HEK293 (cell line): Measurements from ENCODE around the gene PLPP1.

Source experiments
- GLIS2 ChIP-seq: fragments of 450-650 bp; formaldehyde crosslinking; IDR thresholded peaks from 2 replicates; pipeline ENCODE4 v1.5.1; 2016; ENCODE audit warnings: missing biosample characterization, missing genetic modification characterization
- REPIN1 ChIP-seq: fragments of 450-650 bp; formaldehyde crosslinking; IDR thresholded peaks from 2 replicates; pipeline ENCODE4 v1.5.1; 2017; ENCODE audit warnings: missing biosample characterization, missing genetic modification characterization, low read depth
- REST ChIP-seq: fragments of 450-650 bp; formaldehyde crosslinking; IDR thresholded peaks from 2 replicates; pipeline ENCODE4 v1.5.1; 2016; ENCODE audit warnings: missing biosample characterization, missing genetic modification characterization
- TCF7L2 ChIP-seq: IDR thresholded peaks from 2 replicates; pipeline ENCODE4 v1.6.1; 2011; ENCODE audit warnings: low read depth, mild to moderate bottlenecking, inconsistent platforms, low read length, moderate library complexity, borderline replicate concordance
- YY1 ChIP-seq: fragments of 450-650 bp; formaldehyde crosslinking; IDR thresholded peaks from 2 replicates; pipeline ENCODE4 v1.5.1; 2018; ENCODE audit warnings: missing biosample characterization, missing genetic modification characterization
- ZBTB26 ChIP-seq: fragments of 450-650 bp; formaldehyde crosslinking; optimal IDR thresholded peaks from 2 replicates; pipeline ENCODE3; 2016; ENCODE audit warnings: missing biosample characterization, mild to moderate bottlenecking, missing genetic modification characterization
- ZBTB8A ChIP-seq: fragments of 450-650 bp; formaldehyde crosslinking; IDR thresholded peaks from 2 replicates; pipeline ENCODE4 v1.5.1; 2016; ENCODE audit warnings: missing biosample characterization, missing genetic modification characterization
- ZNF2 ChIP-seq: fragments of 450-650 bp; formaldehyde crosslinking; IDR thresholded peaks from 2 replicates; pipeline ENCODE4 v1.5.1; 2016; ENCODE audit warnings: missing biosample characterization, missing genetic modification characterization
- ZNF274 ChIP-seq, 2 experiments: fragments of 200-500 bp in 1 of 2; fragments of 450-650 bp in 1 of 2; sonication (Bioruptor generic) in 1 of 2; formaldehyde crosslinking in 1 of 2; IDR thresholded peaks; 2 replicates each; pipeline versions ENCODE4 v1.5.1 to v1.6.1; 2014 to 2016; ENCODE audit warnings: borderline replicate concordance in 1 of 2, inconsistent platforms in 1 of 2, low read length in 1 of 2, missing biosample characterization in 1 of 2, missing genetic modification characterization in 1 of 2
- ZNF571 ChIP-seq: fragments of 450-650 bp; formaldehyde crosslinking; IDR thresholded peaks from 2 replicates; pipeline ENCODE4 v1.5.0; 2017; ENCODE audit warnings: missing biosample characterization, missing genetic modification characterization
- ZNF624 ChIP-seq: fragments of 450-650 bp; formaldehyde crosslinking; IDR thresholded peaks from 2 replicates; pipeline ENCODE4 v1.5.1; 2017; ENCODE audit warnings: missing biosample characterization, missing genetic modification characterization
- ZNF830 ChIP-seq: fragments of 450-650 bp; IDR thresholded peaks from 2 replicates; pipeline ENCODE4 v1.5.0; 2018; ENCODE audit warnings: missing biosample characterization, missing genetic modification characterization, low read depth, mild to moderate bottlenecking, moderate library complexity
- TF ChIP-seq, protein P1 (sequence below): fragments of 450-650 bp; formaldehyde crosslinking; IDR thresholded peaks from 2 replicates; pipeline ENCODE4 v1.5.1; 2016; ENCODE audit warnings: missing biosample characterization, missing genetic modification characterization
- TF ChIP-seq, protein P2 (sequence below): fragments of 450-650 bp; formaldehyde crosslinking; IDR thresholded peaks from 2 replicates; pipeline ENCODE4 v1.5.1; 2016; ENCODE audit warnings: missing biosample characterization, missing genetic modification characterization

- TF ChIP-seq, protein P1, sequence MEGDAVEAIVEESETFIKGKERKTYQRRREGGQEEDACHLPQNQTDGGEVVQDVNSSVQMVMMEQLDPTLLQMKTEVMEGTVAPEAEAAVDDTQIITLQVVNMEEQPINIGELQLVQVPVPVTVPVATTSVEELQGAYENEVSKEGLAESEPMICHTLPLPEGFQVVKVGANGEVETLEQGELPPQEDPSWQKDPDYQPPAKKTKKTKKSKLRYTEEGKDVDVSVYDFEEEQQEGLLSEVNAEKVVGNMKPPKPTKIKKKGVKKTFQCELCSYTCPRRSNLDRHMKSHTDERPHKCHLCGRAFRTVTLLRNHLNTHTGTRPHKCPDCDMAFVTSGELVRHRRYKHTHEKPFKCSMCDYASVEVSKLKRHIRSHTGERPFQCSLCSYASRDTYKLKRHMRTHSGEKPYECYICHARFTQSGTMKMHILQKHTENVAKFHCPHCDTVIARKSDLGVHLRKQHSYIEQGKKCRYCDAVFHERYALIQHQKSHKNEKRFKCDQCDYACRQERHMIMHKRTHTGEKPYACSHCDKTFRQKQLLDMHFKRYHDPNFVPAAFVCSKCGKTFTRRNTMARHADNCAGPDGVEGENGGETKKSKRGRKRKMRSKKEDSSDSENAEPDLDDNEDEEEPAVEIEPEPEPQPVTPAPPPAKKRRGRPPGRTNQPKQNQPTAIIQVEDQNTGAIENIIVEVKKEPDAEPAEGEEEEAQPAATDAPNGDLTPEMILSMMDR (tag by site-specific recombination), result no peak
- TF ChIP-seq REST (tag by site-specific recombination), result no peak
- no peak for TF ChIP-seq GLIS2
- TF ChIP-seq ZBTB26, result no peak
- no peak for TF ChIP-seq ZNF2
- no peak for TF ChIP-seq REPIN1 (tag by site-specific recombination)
- TF ChIP-seq TCF7L2, result no peak
- TF ChIP-seq ZNF571 (tag by site-specific recombination), result no peak
- no peak for TF ChIP-seq ZBTB8A (tag by site-specific recombination)
- TF ChIP-seq ZNF830 (tag by site-specific recombination), result no peak
- no peak for TF ChIP-seq YY1 (tag by site-specific recombination)
- no peak for TF ChIP-seq ZNF274 (IDR thresholded peaks at IDR 0.05; ENCODE audit: low read length)
- no peak for TF ChIP-seq ZNF274 (tag by site-specific recombination; IDR thresholded peaks at IDR 0.05; ENCODE audit: borderline replicate concordance)
- TF ChIP-seq, protein P2, sequence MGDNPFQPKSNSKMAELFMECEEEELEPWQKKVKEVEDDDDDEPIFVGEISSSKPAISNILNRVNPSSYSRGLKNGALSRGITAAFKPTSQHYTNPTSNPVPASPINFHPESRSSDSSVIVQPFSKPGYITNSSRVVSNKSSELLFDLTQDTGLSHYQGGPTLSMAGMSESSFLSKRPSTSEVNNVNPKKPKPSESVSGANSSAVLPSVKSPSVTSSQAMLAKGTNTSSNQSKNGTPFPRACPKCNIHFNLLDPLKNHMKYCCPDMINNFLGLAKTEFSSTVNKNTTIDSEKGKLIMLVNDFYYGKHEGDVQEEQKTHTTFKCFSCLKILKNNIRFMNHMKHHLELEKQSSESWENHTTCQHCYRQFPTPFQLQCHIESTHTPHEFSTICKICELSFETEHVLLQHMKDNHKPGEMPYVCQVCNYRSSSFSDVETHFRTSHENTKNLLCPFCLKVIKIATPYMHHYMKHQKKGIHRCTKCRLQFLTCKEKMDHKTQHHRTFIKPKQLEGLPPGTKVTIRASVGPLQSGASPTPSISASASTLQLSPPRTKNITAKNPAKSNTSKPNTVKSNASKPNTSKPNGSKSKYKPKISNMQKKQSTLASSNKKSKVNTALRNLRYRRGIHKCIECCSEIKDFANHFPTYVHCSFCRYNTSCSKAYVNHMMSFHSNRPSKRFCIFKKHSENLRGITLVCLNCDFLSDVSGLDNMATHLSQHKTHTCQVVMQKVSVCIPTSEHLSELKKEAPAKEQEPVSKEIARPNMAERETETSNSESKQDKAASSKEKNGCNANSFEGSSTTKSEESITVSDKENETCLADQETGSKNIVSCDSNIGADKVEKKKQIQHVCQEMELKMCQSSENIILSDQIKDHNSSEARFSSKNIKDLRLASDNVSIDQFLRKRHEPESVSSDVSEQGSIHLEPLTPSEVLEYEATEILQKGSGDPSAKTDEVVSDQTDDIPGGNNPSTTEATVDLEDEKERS (tag by site-specific recombination), result no peak
- TF ChIP-seq ZNF624, result no peak
These were observed 119.7 kb downstream of the PLPP1 start for GRCh38 chr5:55415071-55415470.
